DOHH2 (cell line): ENCODE data around the gene SKIL.

Experiments
- H3F3A ChIP-seq: fragments of 200-600 bp; sonication (generic), shearing (Covaris generic); 2 replicates; pipeline ENCODE4 v1.6.0; 2016; ENCODE audit warnings: antibody characterized with exemption, mild to moderate bottlenecking; ENCODE audit not compliant: control insufficient read depth, insufficient read depth
- H3K27ac ChIP-seq: fragments of 200-600 bp; sonication (generic); 2 replicates; pipeline ENCODE4 v1.5.1; 2014; ENCODE audit warnings: low read depth, mild to moderate bottlenecking, low read length, moderate library complexity
- H3K27me3 ChIP-seq: fragments of 200-600 bp; sonication (generic); 2 replicates; pipeline ENCODE4 v1.6.1; 2014; ENCODE audit warnings: mild to moderate bottlenecking, low read length, mixed read lengths; ENCODE audit not compliant: control insufficient read depth
- H3K36me3 ChIP-seq: fragments of 200-600 bp; sonication (generic); 2 replicates; pipeline ENCODE4 v1.6.1; 2014; ENCODE audit warnings: mild to moderate bottlenecking, low read length, moderate library complexity, mixed read lengths; ENCODE audit not compliant: control insufficient read depth
- H3K4me1 ChIP-seq: fragments of 200-600 bp; sonication (generic); 2 replicates; pipeline ENCODE4 v1.6.1; 2014; ENCODE audit warnings: mild to moderate bottlenecking, low read length, mixed read lengths; ENCODE audit not compliant: control insufficient read depth
- H3K4me2 ChIP-seq: fragments of 200-600 bp; sonication (generic); 2 replicates; pipeline ENCODE4 v1.6.0; 2014; ENCODE audit warnings: mild to moderate bottlenecking, low read length, moderate library complexity
- H3K4me3 ChIP-seq: fragments of 200-600 bp; sonication (generic); 2 replicates; pipeline ENCODE4 v1.5.1; 2014; ENCODE audit warnings: mild to moderate bottlenecking, low read length, mixed read lengths
- H3K79me2 ChIP-seq: fragments of 200-600 bp; sonication (generic); 2 replicates; pipeline ENCODE4 v1.6.1; 2014; ENCODE audit warnings: mild to moderate bottlenecking, low read length, mixed read lengths; ENCODE audit not compliant: control insufficient read depth
- H3K9me2 ChIP-seq: fragments of 200-600 bp; sonication (generic); replicated peaks from 2 replicates; pipeline ENCODE4 v1.6.1; 2014; ENCODE audit warnings: mild to moderate bottlenecking, low read length, mixed read lengths; ENCODE audit not compliant: control insufficient read depth
- H3K9me3 ChIP-seq: fragments of 200-600 bp; sonication (generic); 2 replicates; pipeline ENCODE4 v1.6.1; 2014; ENCODE audit warnings: antibody characterized with exemption, low read length, mixed read lengths; ENCODE audit not compliant: control insufficient read depth, insufficient read depth
- H4K20me1 ChIP-seq: fragments of 200-600 bp; sonication (generic); 2 replicates; pipeline ENCODE4 v1.6.0; 2014; ENCODE audit warnings: low read depth, mild to moderate bottlenecking, antibody characterized with exemption, low read length, moderate library complexity; ENCODE audit not compliant: control insufficient read depth, insufficient read depth
- EZH2phosphoT487 ChIP-seq: fragments of 200-600 bp; sonication (generic); IDR thresholded peaks from 2 replicates; pipeline ENCODE4 v1.6.1; 2017; ENCODE audit warnings: borderline replicate concordance, mild to moderate bottlenecking, antibody characterized with exemption, low read length, moderate library complexity, mixed read lengths
- TF ChIP-seq, protein P1 (sequence below): fragments of 200-600 bp; sonication (generic); IDR thresholded peaks from one replicate; pipeline ENCODE4 v1.5.1; 2014; ENCODE audit warnings: antibody characterized with exemption, mild to moderate bottlenecking, low read depth, low read length; ENCODE audit not compliant: poor library complexity, severe bottlenecking

The SKIL gene

GRCh38 chr3:170346481-170347392 is 10.8 kb upstream of the SKIL start:
- H3K4me3 ChIP-seq, result no peak overlapping the region
- no peaks in the 10 kb centered on the region for H3K27me3 ChIP-seq
- H3K4me1 ChIP-seq, result peaks cover 33% of the 10 kb centered on the region
- H3K79me2 ChIP-seq, result no peaks in the 10 kb centered on the region
- no peak for TF ChIP-seq EZH2phosphoT487
- TF ChIP-seq, protein P1, sequence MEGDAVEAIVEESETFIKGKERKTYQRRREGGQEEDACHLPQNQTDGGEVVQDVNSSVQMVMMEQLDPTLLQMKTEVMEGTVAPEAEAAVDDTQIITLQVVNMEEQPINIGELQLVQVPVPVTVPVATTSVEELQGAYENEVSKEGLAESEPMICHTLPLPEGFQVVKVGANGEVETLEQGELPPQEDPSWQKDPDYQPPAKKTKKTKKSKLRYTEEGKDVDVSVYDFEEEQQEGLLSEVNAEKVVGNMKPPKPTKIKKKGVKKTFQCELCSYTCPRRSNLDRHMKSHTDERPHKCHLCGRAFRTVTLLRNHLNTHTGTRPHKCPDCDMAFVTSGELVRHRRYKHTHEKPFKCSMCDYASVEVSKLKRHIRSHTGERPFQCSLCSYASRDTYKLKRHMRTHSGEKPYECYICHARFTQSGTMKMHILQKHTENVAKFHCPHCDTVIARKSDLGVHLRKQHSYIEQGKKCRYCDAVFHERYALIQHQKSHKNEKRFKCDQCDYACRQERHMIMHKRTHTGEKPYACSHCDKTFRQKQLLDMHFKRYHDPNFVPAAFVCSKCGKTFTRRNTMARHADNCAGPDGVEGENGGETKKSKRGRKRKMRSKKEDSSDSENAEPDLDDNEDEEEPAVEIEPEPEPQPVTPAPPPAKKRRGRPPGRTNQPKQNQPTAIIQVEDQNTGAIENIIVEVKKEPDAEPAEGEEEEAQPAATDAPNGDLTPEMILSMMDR, result no peak
- no peaks in the 10 kb centered on the region for H3K9me2 ChIP-seq
- H3F3A ChIP-seq, result peaks cover 9% of the 10 kb centered on the region
- no peak overlapping the region for H3K27ac ChIP-seq
- H3K36me3 ChIP-seq, result no peaks in the 10 kb centered on the region
- no peaks in the 10 kb centered on the region for H4K20me1 ChIP-seq
- H3K4me2 ChIP-seq, result no peak overlapping the region
- H3K9me3 ChIP-seq, result no peaks in the 10 kb centered on the region

- no peaks in the 10 kb centered on the region for H4K20me1 ChIP-seq
- no peaks in the 10 kb centered on the region for H3K36me3 ChIP-seq
- peak overlapping the region; percentile 64 for H3K4me3 ChIP-seq
- TF ChIP-seq, protein P1, result no peak
- no peak for TF ChIP-seq EZH2phosphoT487
- H3K27ac ChIP-seq, result peak overlapping the region; percentile 64
- H3K27me3 ChIP-seq, result no peaks in the 10 kb centered on the region
- no peaks in the 10 kb centered on the region for H3K9me2 ChIP-seq
- H3K4me2 ChIP-seq, result peak overlapping the region; percentile 86
- H3F3A ChIP-seq, result peaks cover 28% of the 10 kb centered on the region
- H3K9me3 ChIP-seq, result no peaks in the 10 kb centered on the region
- peaks cover 71% of the 10 kb centered on the region for H3K4me1 ChIP-seq
- no peaks in the 10 kb centered on the region for H3K79me2 ChIP-seq
Observed at GRCh38 chr3:170350515-170351413, 6.8 kb upstream of the SKIL start.

DNA sequence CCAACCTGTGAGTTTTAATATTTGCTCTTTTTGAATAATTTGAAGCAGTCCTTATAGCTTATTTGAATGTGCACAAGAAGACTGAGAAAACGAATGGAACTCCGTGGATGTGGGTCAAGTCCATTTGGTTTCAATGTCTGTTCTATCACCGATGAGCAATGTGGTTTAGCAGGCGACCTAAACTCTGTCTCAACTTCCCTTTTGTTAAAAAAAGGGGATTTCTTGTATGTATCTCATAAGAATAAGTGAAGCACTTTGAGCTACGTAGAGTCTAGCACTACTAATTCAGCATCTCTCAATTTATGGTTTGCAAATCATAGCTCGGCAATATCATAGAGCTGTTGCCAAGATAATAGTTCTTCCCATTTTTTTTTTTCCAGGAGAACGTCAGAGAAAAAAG is 4.6 kb upstream of the SKIL start:
- H3K4me2 ChIP-seq, result peak overlapping the region; percentile 44
- TF ChIP-seq EZH2phosphoT487, result no peak
- TF ChIP-seq, protein P1, result no peak
- peak overlapping the region; percentile 1 for H3K4me3 ChIP-seq

More for the DNA sequence above, 4.6 kb upstream of the SKIL start:
- Histone ChIP-seq H3K9me3 (no peaks in the 10 kb centered on the region), H4K20me1 (no peaks in the 10 kb centered on the region), H3K9me2 (no peaks in the 10 kb centered on the region), H3K27ac (0 out of 2 replicates have a peak overlapping the region, but pooled peaks have one; percentile 2), H3F3A (peaks cover 30% of the 10 kb centered on the region), H3K79me2 (peaks cover 4% of the 10 kb centered on the region), H3K36me3 (peaks cover 4% of the 10 kb centered on the region; the same call in 1 of the 2 replicates), H3K4me1 (peaks cover 78% of the 10 kb centered on the region), H3K27me3 (no peaks in the 10 kb centered on the region)
